Prostate gland (tissue), 2 donors: ENCODE data around the gene ADAR. TPM values are rescaled to one million over a fixed set of nuclear protein-coding genes. Genes with fewer than 3 reads are reported as not detected.

ENCODE experiments used
- DNase-seq: peaks from one replicate; pipeline ENCODE4 v3.0.0-alpha.2; 2019; ENCODE audit warnings: low spot score
- H3K27ac ChIP-seq, 2 donors: fragments of 200-600 bp; sonication (generic); 2 replicates each; pipeline ENCODE4 v1.5.1; 2017 to 2019
- H3K27me3 ChIP-seq: fragments of 200-600 bp; sonication (generic); replicated peaks from 2 replicates; pipeline ENCODE4 v1.5.1; 2019; ENCODE audit not compliant: insufficient read depth
- H3K36me3 ChIP-seq, 2 donors: fragments of 200-600 bp; sonication (generic); 1 replicate in 1 of 2; 2 replicates in 1 of 2; pipeline versions ENCODE4 v1.5.1 to v1.8.1; 2017 to 2019
- H3K4me1 ChIP-seq: fragments of 200-600 bp; sonication (generic); replicated peaks from 2 replicates; pipeline ENCODE4 v1.5.1; 2019
- H3K4me3 ChIP-seq, 2 donors: fragments of 200-600 bp; sonication (generic); 2 replicates each; pipeline ENCODE4 v1.5.1; 2017 to 2019
- H3K9me3 ChIP-seq: fragments of 200-600 bp; sonication (generic); 2 replicates; pipeline ENCODE4 v1.5.1; 2017
- POLR2A ChIP-seq: fragments of 450-650 bp; IDR thresholded peaks from one replicate; pipeline ENCODE4 v1.6.1; 2016; ENCODE audit warnings: antibody characterized with exemption, mild to moderate bottlenecking
- POLR2AphosphoS5 ChIP-seq: sonication (generic); formaldehyde crosslinking; IDR thresholded peaks from one replicate; pipeline ENCODE4 v1.6.1; 2017; ENCODE audit warnings: antibody characterized with exemption
- WGBS: methylation state at CpG from one replicate; pipeline ENCODE4 v1.1.5; 2018; 5-methylcytosine and 5-hydroxymethylcytosine counted together
- intact Hi-C: fragments of 100-400 bp; cut with DNase I; formaldehyde crosslinking; loops from one replicate; pipeline ENCODE4 v1.14.2; 2022
- total RNA-seq, 2 donors: library from RNA; depleted of rRNA; stranded (reverse); fragments of >200 nt; gene quantifications; one replicate each; pipeline ENCODE4 v1.1.0, GENCODE V29; 2016
- TF ChIP-seq, protein P1 (sequence below), 4 experiments: fragments of 200-600 bp in 2 of 4; fragments of 450-650 bp in 2 of 4; sonication (generic) in 2 of 4; IDR thresholded peaks; 1 replicate in 3 of 4; 2 replicates in 1 of 4; pipeline ENCODE4 v1.5.1; 2016 to 2019; ENCODE audit warnings: antibody characterized with exemption in 4 of 4, mild to moderate bottlenecking in 2 of 4, moderate library complexity in 2 of 4

The ADAR gene
- total RNA-seq, 2 donors from 2014 or later: 98.1 to 181 TPM

DNA sequence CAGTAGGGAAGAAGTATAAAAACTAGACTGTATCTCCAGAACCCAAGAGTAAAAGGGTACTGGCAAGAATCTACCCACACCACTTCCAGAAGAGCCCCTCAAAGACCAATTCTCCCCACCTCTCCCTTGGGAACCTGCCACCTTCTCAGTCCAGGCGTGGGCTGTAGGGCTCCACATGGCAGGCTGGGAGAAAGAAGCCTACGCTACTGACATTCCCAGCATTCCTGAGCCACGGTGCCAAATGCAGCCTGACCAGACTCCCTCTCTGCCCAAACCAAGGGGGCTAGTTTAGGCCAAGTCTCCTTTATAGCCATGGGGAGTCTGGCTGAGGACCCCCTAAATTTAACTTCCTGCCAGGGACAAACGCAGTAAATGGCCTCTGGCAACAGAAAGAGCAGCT is 51.6 kb downstream of the ADAR start:
- 19% methylated on average over 4 of the region's 4 CpGs for WGBS
- TF ChIP-seq POLR2AphosphoS5 (no peak), POLR2A (no peak)
- TF ChIP-seq, protein P1, sequence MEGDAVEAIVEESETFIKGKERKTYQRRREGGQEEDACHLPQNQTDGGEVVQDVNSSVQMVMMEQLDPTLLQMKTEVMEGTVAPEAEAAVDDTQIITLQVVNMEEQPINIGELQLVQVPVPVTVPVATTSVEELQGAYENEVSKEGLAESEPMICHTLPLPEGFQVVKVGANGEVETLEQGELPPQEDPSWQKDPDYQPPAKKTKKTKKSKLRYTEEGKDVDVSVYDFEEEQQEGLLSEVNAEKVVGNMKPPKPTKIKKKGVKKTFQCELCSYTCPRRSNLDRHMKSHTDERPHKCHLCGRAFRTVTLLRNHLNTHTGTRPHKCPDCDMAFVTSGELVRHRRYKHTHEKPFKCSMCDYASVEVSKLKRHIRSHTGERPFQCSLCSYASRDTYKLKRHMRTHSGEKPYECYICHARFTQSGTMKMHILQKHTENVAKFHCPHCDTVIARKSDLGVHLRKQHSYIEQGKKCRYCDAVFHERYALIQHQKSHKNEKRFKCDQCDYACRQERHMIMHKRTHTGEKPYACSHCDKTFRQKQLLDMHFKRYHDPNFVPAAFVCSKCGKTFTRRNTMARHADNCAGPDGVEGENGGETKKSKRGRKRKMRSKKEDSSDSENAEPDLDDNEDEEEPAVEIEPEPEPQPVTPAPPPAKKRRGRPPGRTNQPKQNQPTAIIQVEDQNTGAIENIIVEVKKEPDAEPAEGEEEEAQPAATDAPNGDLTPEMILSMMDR (IDR thresholded peaks at IDR 0.05): no peak
- no peak overlapping the region for H3K27ac ChIP-seq
- peaks cover 20 to 38% of the 10 kb centered on the region in 2 donors for H3K36me3 ChIP-seq
- H3K9me3 ChIP-seq: no peaks in the 10 kb centered on the region
- intact Hi-C loops: loop anchor here (10.0 kb wide), 2 partner anchors 152 to 508 kb away; partner anchors contain the start of genes EFNA4 and IL6R
- H3K4me3 ChIP-seq: peak overlapping the region in 1 of 2 donors; percentile 85
- peaks cover 6% of the 10 kb centered on the region for H3K4me1 ChIP-seq
- no peaks in the 10 kb centered on the region for H3K27me3 ChIP-seq
- DNase-seq: no peak

DNA sequence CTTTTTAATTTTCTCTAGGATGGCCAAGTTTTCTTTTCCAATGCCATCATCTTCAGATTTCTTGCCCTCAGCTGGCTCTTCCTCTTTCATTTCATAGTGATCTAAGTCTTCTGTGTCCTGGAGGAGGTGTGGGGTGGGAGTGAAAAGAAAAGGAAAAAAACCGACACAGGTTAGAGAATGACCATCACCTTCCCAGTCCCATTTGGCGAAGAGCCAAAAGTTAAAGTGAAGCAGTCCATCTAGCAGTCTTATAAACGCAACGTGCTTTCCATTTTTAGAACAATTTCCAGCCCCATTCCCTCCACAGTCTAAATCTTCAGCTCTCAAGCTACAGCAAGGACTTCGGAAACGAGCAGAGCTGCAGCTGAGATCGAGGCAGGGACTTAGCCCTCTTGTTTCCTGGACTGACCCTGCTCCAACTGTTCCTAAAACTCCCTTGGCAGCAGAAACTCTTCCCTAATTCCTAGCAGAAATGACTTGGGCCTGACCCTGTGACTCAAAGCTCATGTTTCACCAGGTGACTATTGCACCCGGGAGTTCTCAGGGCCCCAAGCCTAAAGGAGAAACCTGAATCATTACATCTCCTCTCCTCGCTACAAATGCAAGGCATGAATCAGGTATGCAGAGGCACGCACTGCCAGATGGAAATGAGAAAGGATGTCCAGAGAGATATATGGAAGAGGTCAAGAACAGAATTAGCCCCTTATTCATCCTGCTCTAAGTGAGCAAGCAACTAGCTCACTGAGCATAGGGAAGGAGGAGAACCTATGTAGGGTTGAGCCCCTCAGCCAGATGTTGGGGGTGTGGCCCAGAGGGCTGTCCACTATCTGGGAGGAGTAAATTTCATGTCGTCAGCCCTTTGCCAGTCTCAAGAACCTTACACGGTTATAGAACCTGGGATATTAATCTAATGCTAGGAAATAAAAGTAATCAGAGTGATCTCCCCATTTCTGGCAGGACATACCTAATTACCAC is 54.6 kb downstream of the ADAR start:
- WGBS: 66% methylated on average over 11 of the region's 12 CpGs
- H3K4me1 ChIP-seq: peaks cover 6% of the 10 kb centered on the region
- no peak overlapping the region for H3K4me3 ChIP-seq
- no peaks in the 10 kb centered on the region for H3K27me3 ChIP-seq
- no peak overlapping the region for H3K27ac ChIP-seq
- no peaks in the 10 kb centered on the region for H3K9me3 ChIP-seq
- intact Hi-C loops: loop anchor here (10.0 kb wide), 2 partner anchors 149 to 511 kb away; partner anchors contain the start of genes EFNA4 and IL6R
- TF ChIP-seq, protein P1 (IDR thresholded peaks at IDR 0.05): no peak
- no peak for TF ChIP-seq POLR2AphosphoS5
- no peak for TF ChIP-seq POLR2A
- peaks cover 24 to 45% of the 10 kb centered on the region in 2 donors for H3K36me3 ChIP-seq
- DNase-seq: no peak

DNA sequence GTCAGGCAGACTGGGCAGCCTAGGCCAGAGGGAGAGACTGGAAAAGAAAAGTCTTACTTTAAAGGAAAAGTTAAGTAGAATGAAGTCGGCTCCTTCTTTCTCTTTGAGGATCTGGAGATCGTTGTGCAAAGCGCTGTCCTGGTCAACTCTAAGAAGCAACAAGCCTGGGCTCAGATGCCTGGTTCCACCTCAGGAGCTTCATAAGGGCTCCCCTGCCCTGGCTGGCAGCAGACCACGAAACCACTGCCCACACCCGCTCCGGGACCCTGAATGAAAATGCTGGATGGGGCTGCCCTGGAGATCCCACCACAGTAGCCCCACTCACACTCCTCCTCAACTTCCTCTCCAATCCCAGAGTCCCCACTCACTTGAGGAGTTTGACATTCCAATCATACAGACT is 56.0 kb downstream of the ADAR start:
- no peaks in the 10 kb centered on the region for H3K27me3 ChIP-seq
- intact Hi-C loops: loop anchor here (10.0 kb wide), 2 partner anchors 147 to 513 kb away; partner anchors contain the start of genes EFNA4 and IL6R
- H3K27ac ChIP-seq: no peak overlapping the region
- H3K9me3 ChIP-seq: no peaks in the 10 kb centered on the region
- WGBS: 91% methylated on average over 6 of the region's 6 CpGs
- peaks cover 24 to 45% of the 10 kb centered on the region in 2 donors for H3K36me3 ChIP-seq
- TF ChIP-seq POLR2AphosphoS5 (no peak), POLR2A (no peak)
- TF ChIP-seq, protein P1 (IDR thresholded peaks at IDR 0.05): no peak
- peaks cover 6% of the 10 kb centered on the region for H3K4me1 ChIP-seq
- no peak for DNase-seq
- no peak overlapping the region for H3K4me3 ChIP-seq

DNA sequence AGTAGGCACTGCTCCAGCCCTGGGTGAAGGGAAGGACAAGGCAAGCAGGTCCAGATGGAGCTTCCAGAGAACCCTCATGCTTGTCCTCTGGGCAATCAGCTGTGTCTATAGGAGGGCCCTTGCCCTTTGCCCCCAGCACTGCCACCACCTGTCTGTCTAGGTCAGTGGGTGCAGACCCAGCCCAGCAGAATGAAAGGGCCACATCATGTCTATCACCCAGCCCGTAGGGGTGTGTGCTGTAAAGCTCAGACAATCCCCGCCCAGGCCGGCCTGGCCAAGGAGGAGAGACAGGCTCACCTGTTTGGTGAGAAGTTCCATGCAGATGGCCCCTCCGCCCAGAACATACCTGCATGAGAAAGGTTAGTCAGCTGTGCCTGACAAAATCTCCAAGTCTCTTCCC is 56.5 kb downstream of the ADAR start:
- DNase-seq: no peak
- WGBS: 86% methylated on average over 4 of the region's 4 CpGs
- Histone ChIP-seq H3K27me3 (no peaks in the 10 kb centered on the region), H3K4me3 (no peak overlapping the region), H3K36me3 (peaks cover 24 to 45% of the 10 kb centered on the region in 2 donors), H3K4me1 (peaks cover 2% of the 10 kb centered on the region), H3K27ac (no peak overlapping the region), H3K9me3 (no peaks in the 10 kb centered on the region)
- TF ChIP-seq, protein P1 (IDR thresholded peaks at IDR 0.05): no peak
- no peak for TF ChIP-seq POLR2A
- no peak for TF ChIP-seq POLR2AphosphoS5
- intact Hi-C loops: loop anchor here (10.0 kb wide), 2 partner anchors 147 to 513 kb away; partner anchors contain the start of genes EFNA4 and IL6R
